Measurements from ENCODE around the gene GRIK1.

GRIK1 gene

DNA sequence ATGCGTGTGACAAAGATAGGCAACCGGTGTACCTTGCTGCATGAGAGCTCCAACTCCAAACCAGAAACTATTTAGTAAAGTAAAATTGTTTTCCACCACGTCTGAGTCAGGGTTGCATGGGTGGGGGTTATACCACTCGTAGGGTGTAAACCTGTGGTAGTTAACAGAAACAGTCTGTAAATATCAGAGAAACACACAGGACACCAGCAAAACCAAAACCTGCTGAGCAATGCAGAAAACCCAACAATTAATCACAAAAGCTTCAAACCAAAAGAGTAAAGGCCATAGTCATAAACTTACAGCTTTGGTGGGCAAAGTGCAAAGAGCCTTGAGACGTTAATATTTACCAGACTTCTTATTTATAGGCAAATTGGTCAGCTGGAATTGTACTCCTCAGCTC lies 358.4 kb downstream of the GRIK1 start:
- no peak for DNase-seq

DNA sequence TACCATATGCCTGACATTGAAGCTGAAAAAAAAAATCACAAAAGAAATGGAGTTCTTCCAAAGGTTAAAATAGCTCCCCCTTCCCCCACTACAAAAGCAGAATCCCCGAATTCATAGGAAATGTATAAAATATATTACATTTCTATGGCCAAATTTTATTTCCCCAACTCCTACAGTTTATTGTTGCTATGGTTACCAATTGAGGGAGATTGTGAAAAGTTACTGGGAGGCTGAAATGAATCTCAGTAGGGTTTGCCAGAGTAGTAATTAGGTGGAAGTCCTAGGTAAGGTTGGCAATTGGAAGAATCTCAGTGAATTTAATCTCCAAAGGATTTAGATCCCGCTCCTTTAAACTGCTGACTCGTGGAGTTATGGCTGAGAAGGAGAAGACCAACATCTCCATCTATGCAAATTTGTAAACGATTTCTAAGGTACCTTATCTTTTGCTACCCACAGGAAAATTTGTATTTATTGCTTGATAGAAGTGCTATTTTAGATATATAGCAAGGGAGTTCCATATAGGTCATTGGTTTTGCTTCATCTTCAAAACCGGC lies 359.0 kb downstream of the GRIK1 start:
- no peak for DNase-seq

DNA sequence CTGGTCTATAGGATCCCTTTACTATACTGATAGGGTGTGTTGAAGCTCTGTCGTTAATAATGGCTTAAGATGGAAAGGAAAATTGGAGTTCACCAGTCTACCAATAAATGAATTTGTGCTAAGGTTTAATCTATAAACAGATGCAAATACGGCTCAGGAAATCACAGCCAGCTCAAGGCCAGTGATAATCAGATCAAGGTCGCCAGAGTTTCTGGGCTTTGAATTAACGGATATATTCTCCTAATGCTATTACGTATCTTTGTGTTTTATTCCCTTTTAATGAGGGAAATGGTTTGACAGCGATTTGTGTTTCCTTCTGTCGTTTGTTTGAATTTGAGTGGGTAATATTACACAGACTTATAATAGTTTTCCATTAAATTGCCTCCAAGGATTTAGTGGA lies 361.5 kb downstream of the GRIK1 start:
- DNase-seq = no peak

DNA sequence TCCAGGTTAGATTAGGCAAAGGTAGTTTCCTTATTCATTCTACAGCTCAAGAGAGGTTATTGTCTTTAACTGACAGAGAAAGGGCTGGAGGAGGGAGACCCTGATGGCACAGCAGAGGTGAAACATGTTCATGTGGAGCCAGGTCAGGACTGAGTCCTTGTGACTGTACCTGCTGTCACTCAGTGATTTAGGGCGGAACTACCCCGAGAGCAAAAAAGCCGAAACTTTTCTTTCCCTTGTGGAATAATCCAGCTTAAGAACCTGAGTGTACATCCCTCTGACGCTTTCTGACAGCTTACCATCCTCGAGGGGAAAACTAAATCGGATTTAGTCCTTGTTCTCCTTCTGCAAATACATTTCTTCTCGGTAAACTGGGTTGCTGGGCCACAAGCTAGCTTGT lies 367.8 kb downstream of the GRIK1 start:
- DNase-seq = no peak

DNA sequence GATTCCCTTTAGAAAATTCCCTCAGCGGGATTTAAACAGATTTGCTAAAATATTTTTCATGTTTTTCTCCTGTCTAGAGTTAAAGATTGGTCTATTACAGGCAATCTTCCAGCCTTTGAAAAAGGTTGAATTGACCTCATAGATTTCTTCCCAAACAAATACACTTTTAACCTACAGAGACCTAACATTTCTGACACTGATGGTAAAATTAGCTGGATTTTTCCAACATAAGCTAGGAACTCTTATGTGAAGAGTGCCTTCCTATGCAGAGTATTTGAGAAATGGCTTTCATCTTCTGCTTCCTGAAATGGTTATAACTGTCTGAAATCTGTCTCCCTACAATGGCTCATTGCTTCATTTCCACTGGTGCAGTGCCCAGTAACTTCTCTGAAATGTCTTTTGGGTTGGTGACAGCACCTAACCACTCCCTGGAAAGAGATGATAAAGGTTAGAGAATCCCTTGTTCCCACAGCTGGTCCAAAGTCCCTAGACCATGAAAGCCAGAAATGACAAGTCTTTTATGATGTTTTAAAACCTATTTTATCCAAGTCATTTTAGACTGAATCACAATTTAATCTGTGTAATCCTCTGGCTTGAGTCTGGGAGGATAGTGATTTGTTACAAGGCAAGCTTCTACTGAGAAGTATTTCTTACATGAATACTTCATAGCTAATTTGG lies 371.6 kb downstream of the GRIK1 start:
- no peak for DNase-seq

DNA sequence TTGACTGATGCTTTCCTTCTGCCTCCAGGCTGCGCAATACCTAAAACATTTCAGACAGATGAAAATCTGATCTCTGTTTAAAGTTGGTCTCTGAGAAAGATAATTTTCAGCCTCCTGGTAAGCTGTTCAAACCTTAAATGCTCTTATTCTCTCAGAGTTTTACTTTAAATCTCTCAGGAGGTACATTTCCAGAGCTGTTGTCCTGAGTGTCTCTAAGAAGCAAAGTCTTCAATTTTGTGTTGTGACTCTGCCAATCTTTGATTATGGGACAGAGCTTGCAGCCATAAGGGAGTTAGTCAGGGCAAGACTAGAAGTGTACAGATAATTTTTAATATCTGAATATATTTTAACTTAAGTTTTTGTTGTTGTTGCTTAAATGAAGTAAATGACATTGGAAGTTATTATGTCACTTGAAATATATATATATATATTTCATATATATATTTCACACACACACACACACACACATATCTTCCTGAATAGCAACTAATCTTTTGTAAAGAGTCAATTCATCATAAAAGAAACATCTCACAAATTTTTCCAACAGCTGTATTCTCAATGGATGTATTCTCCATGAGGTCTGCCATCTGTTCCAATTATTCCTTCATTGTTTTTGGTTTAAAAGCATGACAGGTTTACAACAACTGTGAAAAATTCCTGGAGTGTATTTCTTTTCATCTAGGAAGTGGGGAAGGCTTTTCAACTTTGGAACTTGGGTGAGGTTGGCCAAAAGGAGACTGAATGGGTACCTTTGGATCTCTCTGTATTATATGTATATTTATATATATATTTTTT lies 381.7 kb downstream of the GRIK1 start:
- DNase-seq = no peak

DNA sequence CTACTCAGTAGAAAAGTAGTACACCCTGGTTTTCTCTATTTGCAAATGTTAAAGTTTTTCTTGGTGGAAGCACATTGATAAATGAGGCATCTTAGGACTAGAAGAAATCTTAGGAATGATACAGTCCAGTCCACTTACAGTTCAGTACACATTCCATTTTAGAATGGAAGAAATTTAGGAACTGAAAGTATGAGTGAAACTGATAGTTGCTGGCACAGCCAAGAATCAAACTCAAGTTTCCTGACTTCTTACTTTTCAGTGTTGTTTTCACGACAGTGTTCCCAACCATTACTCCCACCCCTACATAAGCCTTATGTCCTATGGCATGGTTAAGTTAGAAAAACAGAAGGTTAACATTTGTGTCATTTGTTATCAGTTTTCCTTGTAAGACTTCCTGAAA lies 382.6 kb downstream of the GRIK1 start:
- no peak for DNase-seq

DNA sequence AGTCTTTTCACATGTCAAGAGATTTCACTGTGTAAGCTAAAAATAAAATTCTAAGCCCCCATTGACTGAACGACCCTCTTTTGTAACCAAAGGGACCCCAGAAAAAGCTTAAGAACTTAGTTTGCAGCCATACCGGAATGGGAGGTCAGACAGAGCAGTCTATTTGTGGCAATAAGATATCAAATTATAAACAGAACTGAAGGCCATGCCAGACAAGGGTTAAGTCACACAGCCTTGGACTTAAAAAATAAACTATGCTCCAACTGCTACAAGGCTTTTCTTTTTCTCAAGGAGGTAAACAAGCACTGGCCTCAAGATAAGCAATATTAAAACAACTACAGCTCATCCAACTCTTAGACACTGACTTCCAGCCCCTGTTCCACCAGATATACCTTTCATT lies 384.2 kb downstream of the GRIK1 start:
- no peak for DNase-seq

DNA sequence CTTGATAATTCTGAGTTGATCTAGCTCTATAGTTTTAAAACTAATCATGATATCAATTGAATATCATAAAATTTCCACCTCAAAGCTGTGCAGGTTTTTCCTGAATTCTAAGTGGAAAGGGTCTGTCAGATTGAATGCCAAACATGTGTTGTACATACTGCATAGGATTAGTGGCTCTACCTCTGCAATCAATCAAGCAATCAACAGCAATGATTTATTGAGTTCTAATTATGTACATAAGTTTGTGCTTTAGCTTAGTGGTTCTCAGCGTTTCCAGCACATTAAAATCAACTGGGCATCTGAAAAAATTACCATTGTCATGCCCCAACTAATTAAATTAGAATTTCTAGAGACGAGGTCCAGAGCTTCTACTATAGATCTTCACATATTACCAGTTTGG lies 389.6 kb downstream of the GRIK1 start:
- no peak for DNase-seq

DNA sequence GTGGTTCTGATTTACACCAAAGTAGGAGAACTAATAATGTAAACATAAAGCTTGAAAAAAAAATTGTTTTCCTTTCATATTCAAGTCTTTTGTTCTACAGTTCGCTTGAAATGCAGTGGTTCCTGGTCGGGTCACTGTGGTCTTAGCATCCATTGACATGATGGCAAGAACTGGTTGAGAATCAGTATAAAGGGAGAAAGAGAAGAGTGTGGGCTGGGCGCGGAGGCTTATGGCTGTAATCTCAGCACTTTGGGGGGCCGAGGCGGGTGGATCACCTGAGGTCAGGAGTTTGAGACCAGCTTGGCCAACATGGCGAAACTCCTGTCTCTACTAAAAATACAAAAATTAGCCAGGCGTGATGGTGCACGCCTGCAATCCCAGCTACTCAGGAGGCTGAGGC lies 390.2 kb downstream of the GRIK1 start:
- DNase-seq = no peak

DNA sequence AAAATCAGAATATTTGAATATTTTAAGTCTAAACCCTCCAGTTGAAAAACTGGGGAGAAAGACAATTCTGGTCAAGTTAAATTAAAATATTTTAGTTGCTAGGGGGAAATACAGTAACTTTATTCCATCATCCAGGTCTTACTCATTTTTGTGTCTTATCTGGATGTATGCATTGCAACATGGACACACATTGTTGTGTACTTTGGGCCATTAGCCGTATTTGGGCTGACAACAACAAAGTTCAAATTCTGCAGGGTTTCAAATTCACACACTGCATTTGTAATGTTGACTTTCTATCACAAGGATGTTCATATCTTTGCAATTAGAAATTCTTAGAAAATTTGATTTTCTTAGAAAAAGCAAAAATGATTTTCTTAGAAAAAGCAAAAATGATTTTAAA lies 391.8 kb downstream of the GRIK1 start:
- DNase-seq = no peak

DNA sequence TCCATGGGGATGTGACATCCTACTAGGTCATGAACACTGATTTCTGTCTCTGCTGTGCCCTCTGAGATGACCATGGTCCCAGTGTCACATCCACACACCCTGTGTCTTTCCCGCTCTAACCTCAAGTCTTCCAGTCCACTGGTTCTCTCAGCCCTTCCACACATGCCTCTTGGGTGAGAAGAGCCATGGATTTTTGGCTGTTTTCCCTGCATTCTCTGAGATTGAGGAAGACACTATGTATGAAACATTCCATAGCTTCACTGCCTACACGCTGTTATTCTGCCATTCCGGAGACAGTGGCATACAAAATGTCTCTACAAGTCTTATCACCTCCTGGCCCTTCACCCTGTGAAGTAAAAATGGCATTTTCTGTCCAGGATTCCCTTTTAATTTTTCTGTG lies 393.7 kb downstream of the GRIK1 start:
- DNase-seq = no peak

DNA sequence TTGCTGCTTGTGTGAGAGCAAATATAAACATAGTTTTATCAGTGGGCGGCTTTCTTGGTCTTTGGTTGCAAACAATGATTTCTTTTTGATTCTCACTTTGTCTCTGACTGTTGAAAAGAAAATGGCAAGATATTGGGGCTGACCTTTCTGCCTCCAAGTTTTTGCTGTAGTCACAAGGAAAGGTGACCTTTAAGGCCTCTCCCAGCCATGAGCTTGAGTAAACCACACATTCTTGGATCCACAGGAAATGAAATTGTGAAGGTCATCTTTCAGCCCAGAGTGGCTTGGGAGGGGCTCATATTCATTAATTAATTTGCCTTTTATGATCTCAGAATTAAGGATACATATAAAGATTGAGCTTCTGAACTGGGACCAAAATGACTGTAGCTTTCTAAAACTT lies 399.5 kb downstream of the GRIK1 start:
- no peak for DNase-seq

DNA sequence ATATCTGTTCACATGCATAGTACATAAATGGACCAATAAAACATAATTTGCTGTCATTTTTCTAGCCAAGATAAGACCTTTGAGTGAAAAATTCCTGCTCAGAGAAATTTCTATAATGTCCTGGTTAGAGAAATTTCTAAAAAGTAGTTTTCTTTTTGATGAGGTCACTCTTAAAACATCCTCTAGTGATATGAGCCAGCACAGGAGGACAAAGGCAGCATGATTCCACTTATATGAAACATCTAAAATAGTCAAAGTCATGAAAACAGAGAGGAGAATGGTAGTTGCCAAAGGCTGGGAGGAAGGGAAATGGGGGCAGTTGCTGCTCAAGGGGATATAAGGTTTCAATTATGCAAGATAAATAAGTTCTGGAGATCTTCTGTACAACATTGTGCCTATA lies 401.7 kb downstream of the GRIK1 start:
- no peak for DNase-seq

DNA sequence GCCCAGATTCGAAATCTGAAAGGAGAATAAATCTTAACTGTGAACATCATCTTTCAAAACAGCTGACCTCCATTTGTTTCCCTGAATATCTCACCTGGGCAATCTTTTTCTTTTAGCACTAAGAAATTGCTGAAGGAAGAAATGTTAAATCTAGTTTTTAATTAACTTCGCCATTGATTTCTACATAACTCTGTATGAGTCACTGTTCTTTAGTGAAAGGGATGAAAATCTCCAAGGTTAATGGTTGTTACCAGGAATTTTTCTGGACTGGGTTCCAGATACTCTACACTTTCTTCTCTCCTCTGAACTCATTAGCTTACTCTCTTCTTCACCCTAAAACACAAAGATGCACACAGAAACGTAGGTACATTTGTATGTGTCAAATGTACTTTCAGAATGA lies 405.3 kb downstream of the GRIK1 start:
- no peak for DNase-seq

DNA sequence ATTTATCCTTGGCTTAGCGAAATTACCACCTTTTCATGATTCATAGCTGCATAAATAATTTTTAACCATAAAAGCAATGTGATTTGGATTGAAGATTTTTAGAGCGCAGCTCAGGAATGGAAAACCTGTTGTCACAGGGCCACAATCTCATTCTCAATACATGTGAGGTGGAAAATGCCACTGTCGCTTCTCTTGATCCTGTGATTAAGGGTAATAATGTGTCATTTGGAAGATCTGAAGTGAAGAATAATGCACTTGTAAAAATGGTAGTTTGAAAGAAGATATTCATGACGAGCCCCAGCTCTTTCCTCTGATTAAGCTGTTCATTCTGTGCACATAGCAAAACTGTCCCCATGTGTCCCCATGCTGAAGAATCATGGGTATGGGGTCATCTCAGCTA lies 410.7 kb downstream of the GRIK1 start:
- no peak for DNase-seq

DNA sequence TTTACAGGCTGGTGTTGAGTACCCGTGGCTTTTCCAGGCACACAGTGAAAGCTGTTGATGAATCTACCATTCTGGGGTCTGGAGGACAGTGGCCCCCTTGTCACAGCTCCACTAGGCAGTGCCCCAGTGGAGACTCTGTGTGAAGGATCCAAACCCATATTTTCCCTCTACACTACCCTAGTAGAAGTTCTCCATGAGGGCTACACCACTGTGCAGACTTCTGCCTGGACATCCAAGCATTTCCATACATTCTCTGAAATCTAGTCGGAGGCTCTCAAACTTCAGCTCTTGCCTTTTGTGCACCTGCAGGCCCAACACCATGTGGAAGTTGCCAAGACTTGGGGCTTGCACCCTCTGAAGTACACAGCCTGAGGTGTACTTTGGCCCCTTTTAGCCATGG lies 413.3 kb downstream of the GRIK1 start:
- no peak for DNase-seq

DNA sequence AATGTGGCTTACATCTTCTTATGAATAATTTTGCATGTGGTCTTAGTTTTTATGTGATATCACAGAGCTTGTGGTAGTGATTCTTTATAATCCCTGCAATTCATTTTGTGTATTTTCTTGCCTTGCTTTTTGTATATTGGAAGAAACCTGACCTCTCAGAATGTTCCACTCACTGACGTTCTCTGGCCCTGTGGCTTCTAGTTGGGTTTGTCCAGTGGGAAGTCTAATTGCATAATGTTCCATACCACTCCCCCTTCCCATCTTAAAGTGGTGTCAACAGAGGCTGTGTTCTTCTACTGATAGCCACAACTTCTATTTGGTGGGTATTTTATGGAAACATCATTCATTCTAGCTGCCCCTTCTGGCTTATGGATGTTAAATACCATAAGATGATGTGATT lies 415.7 kb downstream of the GRIK1 start:
- no peak for DNase-seq

DNA sequence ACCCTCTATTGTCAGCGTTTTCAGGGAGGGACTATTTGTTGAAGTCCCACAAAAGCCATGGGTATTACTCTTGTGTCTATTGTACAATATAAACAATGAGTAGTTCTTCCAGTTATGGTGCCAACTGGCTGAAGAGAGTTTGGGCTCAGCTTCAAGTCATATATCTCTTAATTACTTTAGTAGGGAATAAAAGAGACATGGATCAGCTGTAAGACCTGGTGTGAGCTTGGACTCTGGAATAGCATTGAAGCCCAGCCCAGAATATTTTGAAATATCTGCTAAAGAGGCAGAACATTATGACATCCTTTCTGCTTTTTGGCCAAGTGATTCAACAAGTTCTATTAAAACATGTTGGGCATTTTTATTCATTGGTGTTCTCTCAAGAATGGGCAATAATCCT lies 416.1 kb downstream of the GRIK1 start:
- no peak for DNase-seq

DNA sequence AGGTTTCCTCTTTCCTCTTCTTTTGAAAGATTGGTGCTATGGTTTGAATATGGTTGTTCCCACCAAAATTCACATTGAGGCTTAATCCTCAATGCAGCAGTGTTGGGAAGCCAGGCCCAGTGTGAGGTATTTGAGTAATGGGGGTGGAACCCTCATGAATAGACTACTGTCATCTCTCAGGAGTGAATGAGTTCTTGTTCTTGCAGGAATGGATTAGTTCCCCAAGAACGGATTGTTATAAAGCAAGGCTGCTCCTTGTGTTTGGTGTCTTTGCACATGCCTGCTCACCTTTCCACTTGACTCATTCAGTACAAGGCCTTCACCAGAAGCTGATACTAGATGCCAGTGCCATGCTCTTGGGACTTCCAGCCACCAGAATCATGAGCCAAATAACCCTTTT lies 417.9 kb downstream of the GRIK1 start:
- no peak for DNase-seq

DNA sequence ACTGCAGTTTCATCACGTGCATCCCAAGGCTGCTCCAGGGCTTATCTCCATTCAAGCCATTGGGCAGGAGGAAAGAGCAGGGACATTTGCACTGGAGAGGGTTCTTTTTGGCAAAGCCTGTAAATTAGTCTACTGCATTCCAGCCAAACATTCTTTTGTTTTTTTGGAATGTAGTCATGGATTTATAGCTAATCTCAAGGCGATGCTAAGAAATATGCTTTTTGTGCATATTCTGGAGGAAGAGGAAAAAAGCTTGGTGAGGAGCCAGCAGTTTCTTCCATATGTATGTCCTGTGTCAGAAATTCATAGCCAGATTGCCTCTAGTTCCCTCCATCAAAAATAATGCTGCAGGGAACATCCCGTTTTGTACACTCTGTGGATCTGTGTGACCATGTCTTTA lies 419.6 kb downstream of the GRIK1 start:
- DNase-seq = no peak

DNA sequence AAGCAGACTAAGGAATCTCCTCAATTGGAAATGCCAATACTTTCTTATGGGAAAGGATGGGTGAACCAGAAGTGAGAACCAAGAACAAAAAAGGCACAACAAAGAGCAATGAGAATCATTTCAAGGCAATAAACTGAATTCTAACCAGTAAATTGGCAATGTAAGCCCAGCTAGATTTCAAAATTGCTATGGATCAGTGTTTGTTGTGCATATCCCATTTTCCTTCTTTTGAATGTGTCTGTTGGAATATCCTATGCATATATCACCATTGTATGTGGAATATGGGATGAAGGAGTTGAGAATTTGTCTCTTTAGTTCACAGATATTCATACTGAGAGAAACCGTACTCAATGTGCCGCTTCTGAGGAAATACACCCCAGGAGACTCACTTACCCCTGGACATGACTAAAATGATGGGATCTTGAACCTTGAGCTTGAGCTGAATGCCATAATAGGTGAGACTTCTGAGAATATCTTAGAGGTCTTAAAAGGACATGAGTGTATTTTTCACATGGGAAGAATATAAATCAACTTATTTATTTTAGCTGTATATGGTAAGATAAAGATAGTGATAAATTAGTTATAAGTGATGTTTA lies 425.0 kb downstream of the GRIK1 start:
- no peak for DNase-seq

DNA sequence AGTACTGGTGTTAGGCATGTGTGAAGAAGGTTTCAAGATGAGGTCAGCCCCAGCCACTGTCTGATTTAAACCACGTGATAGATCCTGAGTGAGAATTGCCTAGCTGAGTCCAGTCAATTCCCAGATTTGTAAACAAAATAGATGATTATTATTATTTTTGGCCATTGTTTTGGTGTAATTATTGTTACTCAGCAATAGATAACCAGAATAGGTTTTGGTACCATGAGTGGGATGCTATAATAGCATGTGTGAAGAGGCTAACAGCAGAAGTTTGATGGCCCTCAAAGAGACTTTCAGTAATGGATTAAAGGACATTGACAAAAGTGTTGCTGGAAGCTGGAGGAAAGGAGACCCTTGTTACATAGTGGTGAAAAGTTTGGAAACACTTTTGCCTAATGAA lies 426.3 kb downstream of the GRIK1 start:
- DNase-seq = no peak

DNA sequence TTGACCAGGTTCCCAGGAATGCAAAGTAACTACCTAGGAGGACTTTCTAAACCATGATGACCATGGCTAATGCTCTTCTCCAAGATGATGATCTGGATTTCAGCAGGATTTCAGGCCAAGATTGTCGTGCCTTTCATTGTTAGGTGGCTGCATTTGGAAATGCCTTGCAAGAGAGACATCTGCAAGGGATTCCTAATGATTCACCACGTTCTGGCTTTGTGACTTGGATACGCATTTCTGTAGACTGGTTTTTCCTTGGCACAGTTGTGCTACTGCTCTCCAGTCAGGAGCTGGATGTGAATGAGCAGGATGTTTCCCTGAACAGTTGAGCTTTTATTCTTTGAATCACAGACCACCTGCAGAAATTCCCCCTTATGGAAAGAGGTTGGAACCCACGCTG lies 428.7 kb downstream of the GRIK1 start:
- no peak for DNase-seq
